GM12801 (cell line): ENCODE results near the gene ZFP69.

Experiments
- CTCF ChIP-seq: IDR thresholded peaks from one replicate; pipeline ENCODE4 v1.5.1; 2011; ENCODE audit warnings: control low read depth; ENCODE audit not compliant: insufficient read length; ENCODE audit errors: extremely low read depth

Gene ZFP69

GRCh38 chr1:40477678-40478053 lies 576 bp downstream of the ZFP69 start:
- no peak for TF ChIP-seq CTCF

DNA sequence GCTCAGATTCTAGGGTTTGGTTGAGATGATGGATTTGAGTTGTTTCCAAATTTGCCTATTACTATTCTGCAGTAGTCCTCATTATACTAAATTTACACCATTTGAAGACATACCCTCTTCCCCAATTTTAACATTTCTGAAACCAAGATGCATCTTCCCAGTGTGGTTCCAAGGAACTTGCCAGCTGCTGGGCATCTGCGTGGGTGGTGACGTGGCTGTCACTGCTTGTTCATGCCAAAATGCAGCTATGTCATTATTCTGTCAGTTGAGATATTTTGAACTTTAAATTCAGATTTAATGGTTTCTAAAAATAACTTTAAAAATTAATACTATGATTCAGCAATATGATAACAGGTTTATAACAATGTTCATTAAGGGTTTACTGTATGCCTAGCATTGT lies 1.2 kb downstream of the ZFP69 start:
- no peak for TF ChIP-seq CTCF

- TF ChIP-seq CTCF = no peak
Observed at GRCh38 chr1:40479156-40479555, 2.1 kb downstream of the ZFP69 start.

- TF ChIP-seq CTCF = no peak
Observed at GRCh38 chr1:40495315-40495903, 18.3 kb downstream of the ZFP69 start.

GRCh38 chr1:40507973-40508372 lies 30.9 kb downstream of the ZFP69 start:
- no peak for TF ChIP-seq CTCF

DNA sequence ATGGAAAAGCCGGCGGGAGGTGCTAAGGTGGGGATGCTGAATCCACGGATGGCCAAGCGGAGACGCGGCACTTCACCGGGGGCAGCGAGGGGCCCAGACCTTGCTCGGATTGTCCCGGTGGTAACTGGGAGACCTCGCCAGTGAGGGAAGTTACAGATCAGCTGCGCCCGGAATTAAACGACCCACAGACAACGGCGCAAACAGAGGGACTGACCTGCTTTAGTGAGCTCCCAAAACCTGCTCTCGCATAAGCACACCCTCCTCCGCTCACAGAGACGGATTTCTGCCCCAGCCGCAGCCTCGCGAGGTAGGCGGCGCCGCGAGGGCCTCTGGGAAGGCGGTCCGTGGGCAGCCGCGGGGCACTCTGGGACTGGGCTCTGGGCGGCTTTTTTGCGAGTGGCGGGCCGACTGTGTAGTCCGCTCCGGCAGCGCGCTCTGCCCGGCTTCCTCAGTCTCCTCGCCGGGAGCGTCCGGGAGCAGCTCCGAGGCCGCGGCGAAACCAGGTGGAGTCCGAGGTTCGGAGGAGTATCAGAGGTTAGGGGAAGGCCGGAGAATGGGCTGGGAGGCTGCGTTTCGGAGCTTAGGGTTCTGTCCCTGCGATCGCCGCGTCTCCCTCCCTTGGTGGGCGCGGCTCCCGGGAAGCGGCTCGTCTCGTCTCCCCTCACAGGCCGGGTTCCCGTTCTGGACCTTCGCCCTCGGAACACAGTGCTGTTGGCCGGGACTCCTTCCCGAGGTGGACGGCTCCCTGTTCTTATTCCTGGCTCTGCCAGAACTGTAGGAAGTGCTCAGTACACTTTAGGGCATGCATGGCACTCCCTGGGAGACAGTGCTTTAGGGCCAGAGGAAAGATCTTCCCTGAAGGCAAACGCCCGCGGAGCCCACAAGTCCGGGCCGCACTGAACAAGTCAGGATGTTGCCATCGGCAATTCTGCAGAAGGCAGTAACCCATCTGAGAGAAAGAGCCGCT lies 31.6 kb downstream of the ZFP69 start, which contains the start of gene EXO5:
EXO5 (plus strand) TSS at position 393 of the 967 bp plus-strand sequence. CDS start 5,778 bp downstream, outside the sequence.
- TF ChIP-seq CTCF = no peak

DNA sequence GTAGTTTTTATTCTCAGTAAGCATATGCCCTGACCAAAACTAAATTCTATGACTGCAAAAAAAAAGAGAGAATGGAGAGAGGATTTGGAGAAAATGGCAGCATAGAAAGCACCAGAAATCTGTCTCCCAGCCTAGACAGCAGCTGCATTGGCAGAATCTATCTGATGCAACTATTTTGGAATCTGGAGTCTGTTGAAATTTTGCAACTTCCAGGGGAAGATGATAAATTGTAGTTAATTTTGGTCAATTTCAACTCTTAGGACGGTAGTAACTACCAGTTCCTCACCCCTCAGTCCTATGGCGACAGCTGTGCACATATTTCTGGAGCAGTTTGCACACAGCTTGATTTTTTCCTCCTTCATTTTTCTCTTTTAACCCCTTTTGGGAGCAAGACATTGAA lies 42.4 kb downstream of the ZFP69 start:
- no peak for TF ChIP-seq CTCF
